SK-N-SH (cell line): Measurements from ENCODE around the gene APBA3.

Experiments
- CTCF ChIP-seq: fragments of 200-600 bp; sonication (generic); IDR thresholded peaks from 2 replicates; pipeline ENCODE4 v1.6.1; 2017; ENCODE audit warnings: antibody characterized with exemption, mild to moderate bottlenecking, moderate library complexity
- EZH2phosphoT487 ChIP-seq: fragments of 200-600 bp; sonication (generic); IDR thresholded peaks from 2 replicates; pipeline ENCODE4 v1.6.1; 2017; ENCODE audit warnings: low read depth, mixed run types, mild to moderate bottlenecking, antibody characterized with exemption, moderate library complexity, borderline replicate concordance
- MEF2A ChIP-seq: IDR thresholded peaks from 2 replicates; pipeline ENCODE4 v1.4.0; 2012; ENCODE audit warnings: low read depth, borderline replicate concordance
- RFX5 ChIP-seq: IDR thresholded peaks from 2 replicates; pipeline ENCODE4 v1.6.1; 2012; ENCODE audit warnings: mild to moderate bottlenecking, improper control_type of control experiment, low read length

GRCh38 chr19:3807131-3807480 lies 45.6 kb upstream of the APBA3 start:
- TF ChIP-seq CTCF (no peak), RFX5 (no peak), EZH2phosphoT487 (no peak), MEF2A (no peak)
